GM12865 (cell line): ENCODE measurements around the gene FAM120C.

Experiments used
- DNase-seq: peaks from one replicate; pipeline ENCODE4 v3.0.0; 2010; ENCODE audit warnings: low read depth
- H3K4me3 ChIP-seq: 2 replicates; pipeline ENCODE4 v1.5.1; 2011; ENCODE audit warnings: mild to moderate bottlenecking, low read depth, low read length, control low read depth
- TF ChIP-seq, protein P1 (sequence below): IDR thresholded peaks from 2 replicates; pipeline ENCODE4 v1.5.1; 2011; ENCODE audit warnings: low read length, control low read depth, low read depth, inconsistent platforms; ENCODE audit not compliant: insufficient read depth; ENCODE audit errors: missing control alignments

FAM120C gene

DNA sequence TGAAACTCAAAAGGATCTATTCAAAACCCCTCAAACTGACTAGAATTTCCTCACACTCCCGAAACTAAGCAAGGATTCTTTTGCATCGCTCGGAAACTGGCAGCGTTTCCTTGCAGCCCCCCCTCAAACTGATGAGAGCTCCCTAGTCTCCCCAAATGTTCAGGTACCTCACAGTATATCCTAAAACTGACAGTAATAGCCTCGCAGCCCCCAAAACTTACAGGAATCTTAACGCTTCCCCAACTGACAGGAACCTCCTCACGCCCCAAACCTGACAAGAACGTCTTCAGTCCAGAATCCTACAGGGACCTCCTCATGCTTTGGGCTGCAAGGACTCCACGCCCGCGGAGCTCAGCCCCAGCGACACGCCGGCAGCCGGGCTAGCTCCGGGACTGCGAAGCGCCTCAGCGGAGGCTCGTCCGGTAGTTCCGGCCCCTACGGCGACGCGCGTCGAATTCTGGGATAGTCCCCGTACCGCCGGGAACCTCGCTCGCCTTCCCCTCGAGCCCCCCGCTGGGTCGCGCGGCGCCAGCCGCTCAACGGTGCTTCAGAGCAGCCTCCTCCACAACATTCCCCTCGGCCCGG is 139.4 kb downstream of the FAM120C start:
- TF ChIP-seq, protein P1, sequence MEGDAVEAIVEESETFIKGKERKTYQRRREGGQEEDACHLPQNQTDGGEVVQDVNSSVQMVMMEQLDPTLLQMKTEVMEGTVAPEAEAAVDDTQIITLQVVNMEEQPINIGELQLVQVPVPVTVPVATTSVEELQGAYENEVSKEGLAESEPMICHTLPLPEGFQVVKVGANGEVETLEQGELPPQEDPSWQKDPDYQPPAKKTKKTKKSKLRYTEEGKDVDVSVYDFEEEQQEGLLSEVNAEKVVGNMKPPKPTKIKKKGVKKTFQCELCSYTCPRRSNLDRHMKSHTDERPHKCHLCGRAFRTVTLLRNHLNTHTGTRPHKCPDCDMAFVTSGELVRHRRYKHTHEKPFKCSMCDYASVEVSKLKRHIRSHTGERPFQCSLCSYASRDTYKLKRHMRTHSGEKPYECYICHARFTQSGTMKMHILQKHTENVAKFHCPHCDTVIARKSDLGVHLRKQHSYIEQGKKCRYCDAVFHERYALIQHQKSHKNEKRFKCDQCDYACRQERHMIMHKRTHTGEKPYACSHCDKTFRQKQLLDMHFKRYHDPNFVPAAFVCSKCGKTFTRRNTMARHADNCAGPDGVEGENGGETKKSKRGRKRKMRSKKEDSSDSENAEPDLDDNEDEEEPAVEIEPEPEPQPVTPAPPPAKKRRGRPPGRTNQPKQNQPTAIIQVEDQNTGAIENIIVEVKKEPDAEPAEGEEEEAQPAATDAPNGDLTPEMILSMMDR, result no peak
- H3K4me3 ChIP-seq, result peak overlapping the region; percentile 81
- DNase-seq, result peak; percentile 48

DNA sequence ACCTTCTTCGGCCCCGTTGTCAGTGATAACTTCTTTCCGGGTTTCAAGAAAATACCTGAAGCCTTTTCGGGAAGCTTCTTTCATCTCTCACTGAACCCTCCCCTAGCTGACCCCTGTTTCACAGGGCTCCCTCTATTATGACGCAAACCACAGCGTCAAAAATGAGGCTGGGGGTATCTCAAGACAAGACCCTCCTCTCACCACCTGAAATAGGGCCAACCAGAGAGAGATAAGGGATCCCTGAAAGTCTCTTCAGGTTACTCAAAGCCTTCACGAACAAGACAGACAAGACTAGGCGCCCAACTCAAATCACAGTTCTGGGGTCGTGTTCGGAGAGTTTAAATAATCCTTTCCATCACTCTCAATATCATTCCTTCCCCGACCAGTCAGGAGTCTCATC is 140.0 kb downstream of the FAM120C start:
- TF ChIP-seq, protein P1, result no peak
- peak; percentile 0 for DNase-seq
- peak overlapping the region; percentile 81 for H3K4me3 ChIP-seq

DNA sequence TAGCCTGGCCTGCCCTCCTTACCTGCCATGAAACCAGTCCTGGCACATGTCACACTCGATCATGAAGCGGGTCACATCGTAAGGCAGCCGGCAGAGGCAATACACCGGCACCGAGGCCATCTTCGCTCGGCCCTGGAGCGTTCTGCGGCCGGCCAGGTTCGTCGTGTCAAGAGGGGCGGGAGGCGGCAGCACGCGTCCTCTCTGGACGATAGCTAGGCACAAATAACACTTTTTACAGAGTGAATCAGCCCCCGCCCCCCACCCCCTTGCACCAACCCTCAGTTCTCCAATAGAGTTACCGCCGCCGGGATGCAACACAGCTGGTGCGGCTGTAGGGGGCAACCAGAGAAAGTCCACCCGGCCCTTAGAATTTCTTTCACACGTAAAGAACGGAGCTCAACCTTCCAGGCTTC is 140.4 kb downstream of the FAM120C start:
- DNase-seq, result peak; percentile 62
- TF ChIP-seq, protein P1, result no peak
- H3K4me3 ChIP-seq, result peak overlapping the region; percentile 81

DNA sequence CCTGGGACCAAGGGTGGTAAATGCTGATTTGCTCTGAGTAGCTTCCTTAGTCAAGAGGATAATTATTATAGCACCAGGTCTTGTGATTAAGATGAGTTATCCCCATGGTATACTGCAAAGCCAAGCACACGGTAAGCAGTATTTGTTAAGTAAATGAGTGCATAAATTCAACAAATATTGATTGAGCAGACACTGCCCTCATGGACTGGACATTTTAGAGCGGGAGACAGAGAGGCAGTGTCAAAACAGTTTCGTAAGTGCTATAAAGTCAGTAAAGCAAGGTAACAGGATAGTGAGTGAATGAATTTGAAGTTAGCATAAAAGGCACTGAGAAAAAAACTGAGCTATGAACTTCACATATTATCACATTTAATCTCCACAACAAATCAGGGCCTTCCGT is 152.7 kb downstream of the FAM120C start:
- no peak overlapping the region for H3K4me3 ChIP-seq
- no peak for DNase-seq
- TF ChIP-seq, protein P1, result no peak

DNA sequence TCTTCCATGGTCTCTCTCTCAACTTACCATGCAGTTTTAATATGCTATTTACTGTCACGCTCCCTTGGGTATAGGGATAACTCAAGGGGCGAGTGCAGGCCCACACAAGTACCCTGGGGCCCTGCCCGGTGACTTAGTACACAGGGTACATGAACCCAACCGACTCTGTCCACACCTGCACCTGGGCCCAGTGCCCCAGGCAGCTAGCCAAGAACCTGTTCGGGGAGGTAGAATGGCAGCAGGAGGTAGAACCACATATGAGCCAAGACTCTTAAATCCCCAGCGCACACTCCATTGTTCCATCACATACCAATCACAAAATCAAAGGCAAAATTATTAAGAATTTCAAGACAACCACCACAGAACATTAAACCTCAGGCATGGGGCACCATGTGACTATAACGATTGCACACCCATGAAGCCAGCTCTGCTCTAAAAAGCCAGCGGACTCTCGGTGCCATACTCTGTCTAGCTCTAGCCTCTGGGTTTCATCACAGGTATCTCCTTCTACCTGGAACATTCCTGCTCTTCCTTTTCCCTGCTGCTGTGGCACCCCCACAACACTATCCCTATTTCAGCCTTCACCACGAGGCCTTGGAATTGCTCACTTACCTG is 153.4 kb downstream of the FAM120C start:
- DNase-seq, result no peak
- TF ChIP-seq, protein P1, result no peak
- no peak overlapping the region for H3K4me3 ChIP-seq

DNA sequence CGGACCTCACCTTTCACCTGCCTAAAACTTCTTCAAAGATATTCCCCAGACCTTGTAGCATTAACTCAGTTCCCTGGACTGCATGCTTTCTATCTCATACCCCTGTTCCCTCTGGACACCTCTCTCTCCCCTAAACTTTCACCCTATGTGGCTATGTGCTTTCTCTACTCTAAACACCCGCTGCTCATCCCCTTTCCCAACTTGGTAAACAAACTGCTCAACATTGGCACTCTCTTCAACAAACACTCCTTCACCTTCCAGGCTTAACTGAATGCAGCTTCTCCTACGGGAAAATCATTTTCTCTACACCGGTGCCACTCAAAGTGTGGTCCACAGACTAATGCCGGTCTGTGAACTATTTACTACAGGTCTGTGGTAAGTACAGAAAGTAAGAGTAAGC is 158.7 kb downstream of the FAM120C start:
- DNase-seq, result no peak
- TF ChIP-seq, protein P1, result no peak
- H3K4me3 ChIP-seq, result no peak overlapping the region
